Measurements from ENCODE around the gene TESK2.
"Not testable (repeated sequence)": the region's sequence is repeated elsewhere in the genome, so short reads cannot be mapped to it uniquely, and the experiment has no call there.

Gene TESK2

GRCh38 chr1:45478121-45478814, 12.7 kb downstream of the TESK2 start:
- no peak for DNase-seq (ENCODE audit: low read depth in 1 of 2, low spot score in 1 of 2)
- in situ Hi-C loops (cut with HindIII; ENCODE audit: low pct_unique_long_range_greater_than_20kb, low sequenced_read_pairs): no loop called here
- TF ChIP-seq JUND (IDR thresholded peaks at IDR 0.05; ENCODE audit: low read depth): no peak

GRCh38 chr1:45477646-45478045, 13.3 kb downstream of the TESK2 start:
- DNase-seq (ENCODE audit: low read depth in 1 of 2, low spot score in 1 of 2): no peak
- no peak for TF ChIP-seq JUND (IDR thresholded peaks at IDR 0.05; ENCODE audit: low read depth)
- in situ Hi-C loops (cut with HindIII; ENCODE audit: low pct_unique_long_range_greater_than_20kb, low sequenced_read_pairs): no loop called here

GRCh38 chr1:45474194-45474593, 16.8 kb downstream of the TESK2 start:
- in situ Hi-C loops (cut with HindIII; ENCODE audit: low pct_unique_long_range_greater_than_20kb, low sequenced_read_pairs); DNase-seq (ENCODE audit: low read depth in 1 of 2, low spot score in 1 of 2): not testable (repeated sequence)

GRCh38 chr1:45473302-45473701, 17.7 kb downstream of the TESK2 start:
- in situ Hi-C loops (cut with HindIII; ENCODE audit: low pct_unique_long_range_greater_than_20kb, low sequenced_read_pairs): no loop called here
- DNase-seq (ENCODE audit: low read depth in 1 of 2, low spot score in 1 of 2): no peak
- no peak for TF ChIP-seq JUND (IDR thresholded peaks at IDR 0.05; ENCODE audit: low read depth)

GRCh38 chr1:45470306-45470798, 20.6 kb downstream of the TESK2 start:
- in situ Hi-C loops (cut with HindIII; ENCODE audit: low pct_unique_long_range_greater_than_20kb, low sequenced_read_pairs): no loop called here
- TF ChIP-seq JUND (IDR thresholded peaks at IDR 0.05; ENCODE audit: low read depth): no peak
- DNase-seq (ENCODE audit: low read depth in 1 of 2, low spot score in 1 of 2): no peak

GRCh38 chr1:45467353-45467752, 23.6 kb downstream of the TESK2 start:
- in situ Hi-C loops (cut with HindIII; ENCODE audit: low pct_unique_long_range_greater_than_20kb, low sequenced_read_pairs); DNase-seq (ENCODE audit: low read depth in 1 of 2, low spot score in 1 of 2): not testable (repeated sequence)

- no peak for TF ChIP-seq JUND (IDR thresholded peaks at IDR 0.05; ENCODE audit: low read depth)
- DNase-seq (ENCODE audit: low read depth in 1 of 2, low spot score in 1 of 2): no peak
- in situ Hi-C loops (cut with HindIII; ENCODE audit: low pct_unique_long_range_greater_than_20kb, low sequenced_read_pairs): no loop called here
Measured at GRCh38 chr1:45465277-45465676, 25.7 kb downstream of the TESK2 start.

GRCh38 chr1:45458894-45459293, 32.1 kb downstream of the TESK2 start:
- in situ Hi-C loops (cut with HindIII; ENCODE audit: low pct_unique_long_range_greater_than_20kb, low sequenced_read_pairs): no loop called here
- TF ChIP-seq JUND (IDR thresholded peaks at IDR 0.05; ENCODE audit: low read depth): no peak
- DNase-seq (ENCODE audit: low read depth in 1 of 2, low spot score in 1 of 2): no peak

GRCh38 chr1:45456531-45456930, 34.4 kb downstream of the TESK2 start:
- DNase-seq (ENCODE audit: low read depth in 1 of 2, low spot score in 1 of 2): no peak
- in situ Hi-C loops (cut with HindIII; ENCODE audit: low pct_unique_long_range_greater_than_20kb, low sequenced_read_pairs): no loop called here
- TF ChIP-seq JUND (IDR thresholded peaks at IDR 0.05; ENCODE audit: low read depth): no peak

GRCh38 chr1:45455162-45455561, 35.8 kb downstream of the TESK2 start:
- no peak for DNase-seq (ENCODE audit: low read depth in 1 of 2, low spot score in 1 of 2)
- no peak for TF ChIP-seq JUND (IDR thresholded peaks at IDR 0.05; ENCODE audit: low read depth)
- in situ Hi-C loops (cut with HindIII; ENCODE audit: low pct_unique_long_range_greater_than_20kb, low sequenced_read_pairs): no loop called here

- in situ Hi-C loops (cut with HindIII; ENCODE audit: low pct_unique_long_range_greater_than_20kb, low sequenced_read_pairs): no loop called here
- TF ChIP-seq JUND (IDR thresholded peaks at IDR 0.05; ENCODE audit: low read depth): no peak
- DNase-seq (ENCODE audit: low read depth in 1 of 2, low spot score in 1 of 2): no peak
Measured at GRCh38 chr1:45454464-45454863, 36.5 kb downstream of the TESK2 start.

GRCh38 chr1:45452503-45452902, 38.5 kb downstream of the TESK2 start:
- in situ Hi-C loops (cut with HindIII; ENCODE audit: low pct_unique_long_range_greater_than_20kb, low sequenced_read_pairs): no loop called here
- no peak for TF ChIP-seq JUND (IDR thresholded peaks at IDR 0.05; ENCODE audit: low read depth)
- DNase-seq (ENCODE audit: low read depth in 1 of 2, low spot score in 1 of 2): no peak

- in situ Hi-C loops (cut with HindIII; ENCODE audit: low pct_unique_long_range_greater_than_20kb, low sequenced_read_pairs): no loop called here
- TF ChIP-seq JUND (IDR thresholded peaks at IDR 0.05; ENCODE audit: low read depth): no peak
- no peak for DNase-seq (ENCODE audit: low read depth in 1 of 2, low spot score in 1 of 2)
Measured at GRCh38 chr1:45448357-45448756, 42.6 kb downstream of the TESK2 start.
